KMS-11 (cell line): Measurements from ENCODE around the gene SYCE3.

ENCODE experiments used
- H2AFZ ChIP-seq: fragments of 200-600 bp; sonication (generic); 2 replicates; pipeline ENCODE4 v1.6.1; 2016; ENCODE audit warnings: antibody characterized with exemption, mixed run types, low read depth
- H3K27ac ChIP-seq: fragments of 200-600 bp; sonication (generic); 2 replicates; pipeline ENCODE4 v1.6.1; 2016; ENCODE audit warnings: mild to moderate bottlenecking, mixed run types
- H3K27me3 ChIP-seq: fragments of 200-600 bp; sonication (generic); 2 replicates; pipeline ENCODE4 v1.6.1; 2017; ENCODE audit warnings: mild to moderate bottlenecking, low read depth, mixed run types, moderate library complexity; ENCODE audit not compliant: insufficient read depth
- H3K36me3 ChIP-seq: fragments of 200-600 bp; sonication (generic); 2 replicates; pipeline ENCODE4 v1.6.1; 2017; ENCODE audit warnings: mild to moderate bottlenecking, mixed run types; ENCODE audit not compliant: insufficient read depth
- H3K4me1 ChIP-seq: fragments of 200-600 bp; sonication (generic); 2 replicates; pipeline ENCODE4 v1.6.1; 2016; ENCODE audit warnings: mild to moderate bottlenecking, low read depth, mixed run types; ENCODE audit not compliant: poor library complexity, severe bottlenecking
- H3K4me2 ChIP-seq: fragments of 200-600 bp; sonication (generic); 2 replicates; pipeline ENCODE4 v1.7.0; 2016; ENCODE audit warnings: mild to moderate bottlenecking, mixed run types
- H3K4me3 ChIP-seq: fragments of 200-600 bp; sonication (generic); IDR thresholded peaks from 2 replicates; pipeline ENCODE4 v1.6.1; 2017; ENCODE audit warnings: low read depth, low read length, mixed read lengths; ENCODE audit not compliant: insufficient read depth
- H3K79me2 ChIP-seq: fragments of 200-600 bp; sonication (generic); 2 replicates; pipeline ENCODE4 v1.6.1; 2016; ENCODE audit warnings: low read depth, mixed run types; ENCODE audit not compliant: insufficient read depth
- H3K9ac ChIP-seq: fragments of 200-600 bp; sonication (generic); 2 replicates; pipeline ENCODE4 v1.6.1; 2016; ENCODE audit warnings: mild to moderate bottlenecking, mixed run types
- H4K20me1 ChIP-seq: fragments of 200-600 bp; sonication (generic); 2 replicates; pipeline ENCODE4 v1.6.1; 2016; ENCODE audit warnings: mild to moderate bottlenecking, mixed run types; ENCODE audit not compliant: insufficient read depth
- TF ChIP-seq, protein P1 (sequence below): fragments of 200-600 bp; sonication (generic); conservative IDR thresholded peaks from 2 replicates; pipeline ENCODE4 v1.6.1; 2017; ENCODE audit warnings: low read depth, mild to moderate bottlenecking, antibody characterized with exemption, low read length, moderate library complexity, mixed read lengths

Gene SYCE3

DNA sequence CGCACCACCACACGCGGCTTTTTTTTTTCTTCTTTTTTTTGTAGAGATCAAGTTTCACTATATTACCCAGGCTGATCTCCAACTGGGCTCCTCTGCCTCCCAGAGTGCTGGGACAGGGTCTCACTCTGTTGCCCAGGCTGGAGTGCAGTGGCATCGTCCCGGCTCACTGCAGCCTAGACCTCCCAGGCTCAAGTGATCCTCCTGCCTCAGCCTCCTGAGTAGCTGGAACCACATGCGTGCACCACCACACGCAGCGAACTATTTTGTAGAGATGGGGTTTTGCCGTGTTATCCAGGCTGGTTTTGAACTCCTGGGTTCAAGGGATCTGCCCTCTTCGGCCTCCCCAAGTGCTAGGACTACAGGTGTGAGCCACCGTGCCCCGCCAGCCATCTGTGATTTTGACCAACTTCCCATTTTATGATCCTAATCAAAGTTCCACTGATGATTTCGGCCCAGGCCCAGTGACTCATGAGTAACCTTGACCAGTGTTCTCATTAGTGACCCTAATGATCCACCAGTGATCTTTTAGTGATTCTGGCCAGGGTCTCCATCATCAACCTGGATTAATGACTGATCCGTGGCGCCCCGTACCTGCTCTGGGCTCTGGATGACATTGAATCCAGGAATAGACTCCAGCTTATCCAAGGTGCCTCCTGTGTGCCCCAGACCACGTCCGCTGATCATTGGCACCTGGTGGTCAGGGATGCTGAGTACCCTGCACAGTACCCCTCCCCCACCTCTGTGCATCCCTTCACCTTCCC is 34.6 kb downstream of the SYCE3 start:
- no peak overlapping the region for H3K4me3 ChIP-seq
- H3K4me2 ChIP-seq, result no peak overlapping the region
- H3K4me1 ChIP-seq, result peaks cover 4% of the 10 kb centered on the region
- H2AFZ ChIP-seq, result no peak overlapping the region
- TF ChIP-seq, protein P1, sequence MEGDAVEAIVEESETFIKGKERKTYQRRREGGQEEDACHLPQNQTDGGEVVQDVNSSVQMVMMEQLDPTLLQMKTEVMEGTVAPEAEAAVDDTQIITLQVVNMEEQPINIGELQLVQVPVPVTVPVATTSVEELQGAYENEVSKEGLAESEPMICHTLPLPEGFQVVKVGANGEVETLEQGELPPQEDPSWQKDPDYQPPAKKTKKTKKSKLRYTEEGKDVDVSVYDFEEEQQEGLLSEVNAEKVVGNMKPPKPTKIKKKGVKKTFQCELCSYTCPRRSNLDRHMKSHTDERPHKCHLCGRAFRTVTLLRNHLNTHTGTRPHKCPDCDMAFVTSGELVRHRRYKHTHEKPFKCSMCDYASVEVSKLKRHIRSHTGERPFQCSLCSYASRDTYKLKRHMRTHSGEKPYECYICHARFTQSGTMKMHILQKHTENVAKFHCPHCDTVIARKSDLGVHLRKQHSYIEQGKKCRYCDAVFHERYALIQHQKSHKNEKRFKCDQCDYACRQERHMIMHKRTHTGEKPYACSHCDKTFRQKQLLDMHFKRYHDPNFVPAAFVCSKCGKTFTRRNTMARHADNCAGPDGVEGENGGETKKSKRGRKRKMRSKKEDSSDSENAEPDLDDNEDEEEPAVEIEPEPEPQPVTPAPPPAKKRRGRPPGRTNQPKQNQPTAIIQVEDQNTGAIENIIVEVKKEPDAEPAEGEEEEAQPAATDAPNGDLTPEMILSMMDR, result no peak
- H3K9ac ChIP-seq, result no peak overlapping the region
- no peaks in the 10 kb centered on the region for H3K27me3 ChIP-seq
- no peak overlapping the region for H3K27ac ChIP-seq
- no peaks in the 10 kb centered on the region for H4K20me1 ChIP-seq
- H3K36me3 ChIP-seq, result no peaks in the 10 kb centered on the region
- H3K79me2 ChIP-seq, result peaks cover 8% of the 10 kb centered on the region; the same call in 1 of the 2 replicates

DNA sequence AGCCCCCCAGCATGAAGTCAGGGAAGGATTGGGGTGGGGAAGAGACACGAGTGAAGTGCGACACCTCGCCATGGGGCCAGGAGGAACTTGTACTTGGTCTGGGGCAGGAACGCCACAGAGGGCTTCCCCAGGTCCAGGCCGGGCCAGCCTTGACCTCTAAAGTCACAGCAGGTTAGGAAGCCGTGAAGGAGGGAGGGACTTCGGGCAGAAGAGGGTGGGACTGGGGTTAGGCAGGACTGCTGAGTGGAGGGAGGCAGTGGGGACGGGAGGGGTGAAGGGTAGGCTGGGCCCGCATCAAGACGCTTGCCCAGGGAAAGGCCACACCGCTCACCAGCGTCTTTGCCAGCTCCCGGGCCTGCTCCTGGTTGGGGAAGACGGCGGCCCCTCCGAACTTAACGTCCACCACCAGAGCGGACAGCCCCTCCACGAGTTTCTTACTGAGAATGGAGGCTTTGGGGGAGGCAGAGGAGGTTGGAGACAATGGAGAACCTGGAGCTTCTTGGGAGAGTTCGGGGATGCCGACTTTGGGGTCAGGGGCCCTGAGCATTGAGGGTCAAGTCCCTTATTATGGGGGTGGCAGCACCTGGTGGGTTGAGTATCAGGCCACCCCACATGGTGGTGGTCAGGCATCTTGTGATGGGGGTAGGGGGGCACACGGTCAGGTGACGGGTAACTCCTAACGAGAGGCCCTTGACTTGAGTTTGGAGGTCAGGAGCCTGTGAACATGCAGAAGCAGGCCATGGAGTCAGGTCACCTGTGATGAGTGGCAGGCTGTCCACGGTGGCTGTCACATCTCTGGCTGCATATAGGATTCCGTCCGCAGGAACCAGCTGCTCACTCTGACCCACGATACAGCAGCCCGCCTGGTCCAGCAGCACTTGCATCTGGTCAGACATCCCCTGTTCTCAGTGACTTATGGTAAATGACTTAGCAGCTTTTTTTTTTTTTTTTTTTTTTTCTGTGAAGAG is 35.6 kb downstream of the SYCE3 start:
- Histone ChIP-seq H3K4me2 (peak overlapping the region; percentile 84), H3K27me3 (no peaks in the 10 kb centered on the region), H3K79me2 (peaks cover 8% of the 10 kb centered on the region; the same call in 1 of the 2 replicates), H3K4me3 (peak overlapping the region; percentile 31), H3K4me1 (peaks cover 4% of the 10 kb centered on the region), H3K27ac (peak overlapping the region; percentile 83), H4K20me1 (no peaks in the 10 kb centered on the region), H3K9ac (peak overlapping the region; percentile 79), H3K36me3 (no peaks in the 10 kb centered on the region), H2AFZ (peak overlapping the region; percentile 22; the same call in 1 of the 2 replicates)
- TF ChIP-seq, protein P1, result no peak

DNA sequence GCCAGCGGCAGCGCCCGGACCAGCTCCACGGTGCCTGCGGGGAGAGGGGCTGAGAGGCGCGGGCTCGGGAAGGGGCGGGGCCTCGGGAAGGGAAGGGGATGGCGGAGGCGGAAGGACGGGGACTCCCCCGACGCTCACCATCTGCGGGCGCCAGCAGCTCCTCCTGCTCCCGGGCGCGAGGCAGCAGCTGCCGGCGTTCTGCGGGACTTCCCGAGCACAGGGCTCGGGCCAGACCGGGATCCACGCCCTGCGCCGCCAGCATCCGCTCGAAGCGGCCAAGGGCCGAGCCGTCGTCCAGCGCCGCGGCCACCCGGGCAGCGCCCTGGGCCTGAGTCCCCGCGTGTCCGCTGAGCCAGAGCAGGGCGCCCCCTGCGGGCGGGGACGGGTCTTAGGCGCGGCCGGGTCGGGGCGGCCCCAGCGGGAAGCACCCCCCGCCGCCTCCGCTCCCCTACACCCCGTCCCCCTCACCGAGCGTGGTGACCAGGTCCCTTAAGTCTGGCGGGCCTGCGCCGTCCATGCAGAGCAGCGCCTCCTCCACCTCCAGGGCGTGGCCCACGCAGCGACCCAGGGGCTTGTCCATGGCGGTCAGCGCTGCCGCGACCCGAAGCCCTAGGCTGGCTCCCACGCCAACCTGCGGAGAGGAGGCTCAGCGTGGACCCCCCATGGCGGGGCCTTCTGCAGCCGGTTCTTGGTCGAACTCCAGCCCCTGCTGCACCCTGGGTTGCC is 36.4 kb downstream of the SYCE3 start:
- Histone ChIP-seq H3K4me1 (peaks cover 4% of the 10 kb centered on the region), H3K27me3 (no peaks in the 10 kb centered on the region), H3K79me2 (peaks cover 8% of the 10 kb centered on the region; the same call in 1 of the 2 replicates), H3K36me3 (no peaks in the 10 kb centered on the region), H3K9ac (peak overlapping the region; percentile 79), H3K4me3 (peak overlapping the region; percentile 31), H4K20me1 (no peaks in the 10 kb centered on the region), H3K4me2 (peak overlapping the region; percentile 84), H2AFZ (peak overlapping the region; percentile 22; the same call in 1 of the 2 replicates), H3K27ac (peak overlapping the region; percentile 83)
- TF ChIP-seq, protein P1, result peak; percentile 54; the same call in 1 of the 2 replicates

DNA sequence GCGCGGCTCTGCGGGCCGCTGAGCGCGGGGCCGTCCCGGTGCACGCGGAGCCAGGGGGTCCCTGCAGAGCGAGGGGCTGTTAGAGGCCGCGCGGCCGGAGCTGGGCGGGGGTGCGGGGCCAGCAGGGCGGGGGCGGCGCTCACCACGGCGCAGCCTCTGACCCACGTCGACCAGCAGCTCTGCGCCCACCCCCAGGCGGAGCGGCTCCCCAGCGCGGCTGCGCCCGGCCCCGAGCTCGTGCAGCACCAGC is 36.9 kb downstream of the SYCE3 start:
- TF ChIP-seq, protein P1, result 0 out of 2 replicates have a peak, but pooled peaks have one; percentile 13
- H3K27me3 ChIP-seq, result no peaks in the 10 kb centered on the region
- H3K79me2 ChIP-seq, result peaks cover 8% of the 10 kb centered on the region; the same call in 1 of the 2 replicates
- H3K9ac ChIP-seq, result peak overlapping the region; percentile 79
- H3K27ac ChIP-seq, result peak overlapping the region; percentile 83
- no peak overlapping the region for H3K4me2 ChIP-seq
- H4K20me1 ChIP-seq, result no peaks in the 10 kb centered on the region
- H3K4me1 ChIP-seq, result peaks cover 4% of the 10 kb centered on the region
- no peaks in the 10 kb centered on the region for H3K36me3 ChIP-seq
- no peak overlapping the region for H3K4me3 ChIP-seq
- H2AFZ ChIP-seq, result no peak overlapping the region
